ENCODE measurements around the gene RAD9A.

The RAD9A gene

DNA sequence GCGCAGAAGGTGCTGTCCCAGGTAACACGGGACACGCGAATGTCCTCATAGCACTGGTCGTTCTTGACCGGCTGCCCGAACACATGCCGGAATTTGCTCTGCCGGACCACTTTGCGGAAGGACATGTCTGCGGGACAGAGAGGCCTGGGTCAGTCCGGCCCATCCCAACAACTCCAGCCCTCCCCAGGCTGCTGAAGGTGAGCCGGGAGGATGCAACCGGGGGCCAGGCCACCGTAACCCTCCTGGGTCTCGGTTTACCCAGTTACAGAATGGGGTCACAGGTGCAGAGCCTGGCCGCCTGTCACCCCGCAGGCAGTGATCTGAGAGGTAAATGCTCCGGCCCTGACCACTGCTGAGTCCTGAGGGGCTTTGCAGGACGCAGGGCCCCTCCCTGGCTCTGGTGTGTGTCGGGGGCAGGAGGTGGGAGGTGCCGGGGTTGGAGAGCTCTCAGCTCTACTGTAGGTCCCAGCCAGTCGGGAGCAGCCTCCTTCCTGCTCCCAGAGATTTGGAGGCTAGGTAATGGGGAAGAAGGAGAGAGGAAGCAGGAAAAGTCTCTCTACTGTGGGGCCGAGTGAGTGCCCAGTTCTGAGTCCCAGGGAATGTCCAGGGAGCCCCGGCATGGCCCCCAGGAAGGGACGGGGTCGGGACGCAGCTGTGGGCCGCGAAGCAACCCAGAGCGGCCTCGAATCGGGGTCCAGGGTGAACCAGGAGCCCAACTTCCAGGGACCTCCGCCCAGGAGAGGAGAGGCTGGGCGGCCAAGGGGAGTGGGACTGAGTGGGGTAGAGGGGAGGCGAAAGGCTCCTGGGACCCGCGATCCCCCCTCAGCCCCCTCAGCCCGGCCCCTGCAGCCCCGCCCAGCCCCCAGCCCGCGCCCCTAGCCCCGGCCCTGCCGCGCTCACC lies 51.0 kb downstream of the RAD9A start:
- DNase-seq, result no peak

DNA sequence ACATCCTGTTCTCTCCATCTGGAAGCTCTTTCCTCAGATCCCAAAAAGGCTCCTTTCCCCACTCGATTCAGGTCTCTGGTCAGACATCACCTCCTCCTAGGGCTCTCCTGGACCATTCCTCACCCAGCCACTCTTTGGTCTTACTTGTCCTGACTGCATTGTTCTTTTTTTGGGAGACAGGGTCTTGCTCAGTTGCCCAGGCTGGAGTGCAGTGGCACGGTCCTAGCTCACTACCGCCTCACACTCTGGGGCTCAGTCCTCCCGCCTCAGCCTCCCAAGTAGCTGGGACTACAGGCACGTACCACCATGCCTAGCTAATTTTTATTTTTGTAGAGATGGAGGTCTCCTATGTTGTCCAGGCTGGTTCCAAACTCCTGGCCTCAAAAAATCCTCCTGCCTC lies 53.7 kb downstream of the RAD9A start:
- DNase-seq, result no peak
